ENCODE results near the gene SFXN2.

GRCh38 chr10:102753718-102754117, 39.3 kb downstream of the SFXN2 start:
- TF ChIP-seq POLR2A (IDR thresholded peaks at IDR 0.05; ENCODE audit: low read depth, low read length) = no peak
- no peak for TF ChIP-seq TAF1 (IDR thresholded peaks at IDR 0.05; ENCODE audit: borderline replicate concordance, low read depth, low read length)
- TF ChIP-seq POLR2AphosphoS5 (IDR thresholded peaks at IDR 0.05; ENCODE audit: low read depth, low read length) = no peak

Data from GM12892 (cell line).